T-helper 22 cell (primary cell): ENCODE data around the gene ADTRP.
"Not testable (repeated sequence)": the region's sequence is repeated elsewhere in the genome, so short reads cannot be mapped to it uniquely, and the experiment has no call there.

Experiments used
- DNase-seq: peaks from one replicate; pipeline ENCODE4 v3.0.0-alpha.2; 2020; ENCODE audit warnings: low read depth

The ADTRP gene

GRCh38 chr6:11692451-11693376, 85.9 kb downstream of the ADTRP start:
- DNase-seq, result no peak

- no peak for DNase-seq
Observed at GRCh38 chr6:11689847-11690246, 88.8 kb downstream of the ADTRP start.

- DNase-seq, result not testable (repeated sequence)
Observed at GRCh38 chr6:11689400-11689799, 89.2 kb downstream of the ADTRP start.

GRCh38 chr6:11688425-11688709, 90.2 kb downstream of the ADTRP start:
- no peak for DNase-seq

GRCh38 chr6:11685481-11686093, 93.0 kb downstream of the ADTRP start:
- no peak for DNase-seq

GRCh38 chr6:11684901-11685480, 93.6 kb downstream of the ADTRP start:
- no peak for DNase-seq

- DNase-seq, result no peak
Observed at GRCh38 chr6:11683871-11684270, 94.7 kb downstream of the ADTRP start.

- DNase-seq, result no peak
Observed at GRCh38 chr6:11682561-11682975, 96.0 kb downstream of the ADTRP start.

- no peak for DNase-seq
Observed at GRCh38 chr6:11681770-11682169, 96.8 kb downstream of the ADTRP start.

GRCh38 chr6:11681357-11681756, 97.2 kb downstream of the ADTRP start:
- DNase-seq, result no peak

- not testable (repeated sequence) for DNase-seq
Observed at GRCh38 chr6:11680479-11680878, 98.1 kb downstream of the ADTRP start.

GRCh38 chr6:11679099-11679498, 99.5 kb downstream of the ADTRP start:
- DNase-seq, result no peak

GRCh38 chr6:11675601-11676000, 103.0 kb downstream of the ADTRP start:
- DNase-seq, result no peak

- no peak for DNase-seq
Observed at GRCh38 chr6:11672669-11673068, 105.9 kb downstream of the ADTRP start.

- DNase-seq, result no peak
Observed at GRCh38 chr6:11672256-11672655, 106.3 kb downstream of the ADTRP start.

GRCh38 chr6:11669696-11670095, 108.9 kb downstream of the ADTRP start:
- no peak for DNase-seq

- no peak for DNase-seq
Observed at GRCh38 chr6:11668455-11668854, 110.1 kb downstream of the ADTRP start.

- no peak for DNase-seq
Observed at GRCh38 chr6:11667876-11668275, 110.7 kb downstream of the ADTRP start.

- DNase-seq, result no peak
Observed at GRCh38 chr6:11665604-11666326, 112.8 kb downstream of the ADTRP start.
